Measurements from ENCODE around the gene PDLIM1.
A peak's percentile ranks its signal among the peaks of the same experiment; 100 is the strongest.
"Not testable (repeated sequence)": the region's sequence is repeated elsewhere in the genome, so short reads cannot be mapped to it uniquely, and the experiment has no call there.

PDLIM1 gene

GRCh38 chr10:95237376-95238170 lies 53.2 kb downstream of the PDLIM1 start:
- DNase-seq, result no peak

GRCh38 chr10:95236068-95236903 lies 54.5 kb downstream of the PDLIM1 start:
- DNase-seq, result no peak

GRCh38 chr10:95235676-95236067 lies 55.1 kb downstream of the PDLIM1 start:
- no peak for DNase-seq

- no peak for DNase-seq
These were observed 55.9 kb downstream of the PDLIM1 start for GRCh38 chr10:95234951-95235350.

GRCh38 chr10:95233377-95234034 lies 57.3 kb downstream of the PDLIM1 start:
- DNase-seq, result no peak

- peak; percentile 59 for DNase-seq
These were observed 59.9 kb downstream of the PDLIM1 start for GRCh38 chr10:95230677-95231586.

- DNase-seq, result no peak
These were observed 60.8 kb downstream of the PDLIM1 start for GRCh38 chr10:95229724-95230627.

GRCh38 chr10:95228934-95229723 lies 61.7 kb downstream of the PDLIM1 start:
- not testable (repeated sequence) for DNase-seq

GRCh38 chr10:95225136-95225535 lies 65.7 kb downstream of the PDLIM1 start:
- no peak for DNase-seq

GRCh38 chr10:95221124-95221523 lies 69.7 kb downstream of the PDLIM1 start:
- no peak for DNase-seq

- DNase-seq, result no peak
These were observed 70.3 kb downstream of the PDLIM1 start for GRCh38 chr10:95220539-95220938.

- DNase-seq, result no peak
These were observed 73.3 kb downstream of the PDLIM1 start for GRCh38 chr10:95217476-95217875.

GRCh38 chr10:95214793-95215192 lies 76.0 kb downstream of the PDLIM1 start:
- DNase-seq, result no peak

GRCh38 chr10:95214369-95214768 lies 76.4 kb downstream of the PDLIM1 start:
- no peak for DNase-seq

- DNase-seq, result no peak
These were observed 79.1 kb downstream of the PDLIM1 start for GRCh38 chr10:95211606-95212279.

GRCh38 chr10:95209509-95210127 lies 81.2 kb downstream of the PDLIM1 start:
- DNase-seq, result no peak

GRCh38 chr10:95208702-95209391 lies 82.0 kb downstream of the PDLIM1 start:
- no peak for DNase-seq

GRCh38 chr10:95202865-95203264 lies 87.9 kb downstream of the PDLIM1 start:
- not testable (repeated sequence) for DNase-seq

- no peak for DNase-seq
These were observed 89.1 kb downstream of the PDLIM1 start for GRCh38 chr10:95201736-95202135.
